ENCODE data around the gene DCDC2. TPM values are rescaled to one million over a fixed set of nuclear protein-coding genes. Genes with fewer than 3 reads are reported as not detected.

The DCDC2 gene
- total and polyA plus RNA-seq, 2 donors (not counting 1 experiment from before 2014, with no cell fraction given), result not detected

- Histone ChIP-seq H3K79me2 (ENCODE audit: control insufficient read depth, insufficient read depth, low read length) (no peaks in the 10 kb centered on the region), H3K27ac (ENCODE audit: low read length in 2 of 2) (no peak overlapping the region), H3K9me3 (ENCODE audit: control extremely low read depth in 1 of 3, control insufficient read depth in 2 of 3, insufficient read depth in 1 of 3, low read length in 2 of 3) (peaks cover 0 to 12% (median 0%) of the 10 kb centered on the region in 3 donors), H3K36me3 (replicated peaks in 1 of 2; ENCODE audit: control extremely low read depth in 1 of 2, control insufficient read depth in 1 of 2, extremely low read depth in 1 of 2, insufficient read depth in 2 of 2, low read length in 1 of 2) (no peaks in the 10 kb centered on the region), H3K4me2 (replicated peaks; ENCODE audit: low read depth, low read length, poor library complexity, severe bottlenecking) (peak overlapping the region; percentile 80), H3K4me3 (ENCODE audit: control extremely low read depth in 1 of 5, extremely low read depth in 1 of 5, insufficient read depth in 1 of 5, low read depth in 2 of 5, low read length in 4 of 5) (peak overlapping the region in 4 of 5 experiments; percentile 17 to 68 (median 50)), H3K27me3 (replicated peaks in 1 of 4; ENCODE audit: control extremely low read depth in 1 of 4, control insufficient read depth in 3 of 4, insufficient read depth in 4 of 4, low read length in 3 of 4) (peaks cover 0 to 20% (median 4%) of the 10 kb centered on the region in 4 experiments), H4K20me1 (ENCODE audit: control insufficient read depth, insufficient read depth, low read length, poor library complexity, severe bottlenecking) (no peaks in the 10 kb centered on the region), H2AFZ (ENCODE audit: insufficient read depth, low read depth, low read length, poor library complexity, severe bottlenecking) (peak overlapping the region; percentile 74), H3K9ac (ENCODE audit: low read length) (peak overlapping the region; percentile 63), H3K4me1 (ENCODE audit: control insufficient read depth in 2 of 2, insufficient read depth in 2 of 2, low read length in 2 of 2) (peaks cover 9 to 23% of the 10 kb centered on the region in 2 donors)
- intact Hi-C loops (cut with micrococcal nuclease), result no loop called here
- H3K9me3 Mint-ChIP-seq (ENCODE audit: insufficient read depth), result no peaks in the 10 kb centered on the region
- peaks cover 16% of the 10 kb centered on the region for H3K27me3 Mint-ChIP-seq
- peak overlapping the region; percentile 84 for H3K4me3 Mint-ChIP-seq
- peak; percentile 90 for DNase-seq
- peak overlapping the region; percentile 81 for H3K27ac Mint-ChIP-seq
- POLR2A ChIA-PET, result no interaction called here
- CTCF ChIA-PET, result interaction anchor here (0.7 to 1.2 kb wide), 4 partner anchors 14 to 46 kb away, joined by 3 to 5 read pairs (median 4); no protein-coding TSS in a partner anchor
- WGBS (ENCODE audit: insufficient coverage), result 6% methylated on average over 55 of the region's 55 CpGs
- ATAC-seq (ENCODE audit: low read depth), result peak; percentile 85
- H3K4me1 Mint-ChIP-seq, result peaks cover 26% of the 10 kb centered on the region
- TF ChIP-seq EZH2 (IDR thresholded peaks at IDR 0.05; ENCODE audit: borderline replicate concordance, insufficient read depth, low read depth, low read length, poor library complexity, severe bottlenecking) (no peak), CTCF (IDR thresholded peaks at IDR 0.05) (peak; percentile 85)
These were observed 2.0 kb upstream of the DCDC2 start for GRCh38 chr6:24359640-24360454.
